OCI-M1 (cell line): Measurements from ENCODE around the gene HBE1.

Experiments
- DNase-seq: peaks from one replicate; lab custom pipeline; 2025; lab: John Stamatoyannopoulos, UW

Gene HBE1

DNA sequence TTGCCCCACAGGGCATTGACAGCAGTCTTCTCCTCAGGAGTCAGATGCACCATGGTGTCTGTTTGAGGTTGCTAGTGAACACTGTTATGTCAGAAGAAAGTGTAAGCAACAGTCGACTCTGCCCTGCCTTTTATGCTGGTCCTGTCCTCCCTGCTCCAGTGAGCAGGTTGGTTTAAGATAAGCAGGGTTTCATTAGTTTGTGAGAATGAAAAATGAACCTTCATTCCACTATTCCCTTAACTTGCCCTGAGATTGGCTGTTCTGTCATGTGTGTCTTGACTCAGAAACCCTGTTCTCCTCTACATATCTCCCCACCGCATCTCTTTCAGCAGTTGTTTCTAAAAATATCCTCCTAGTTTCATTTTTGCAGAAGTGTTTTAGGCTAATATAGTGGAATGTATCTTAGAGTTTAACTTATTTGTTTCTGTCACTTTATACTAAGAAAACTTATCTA lies 35.3 kb downstream of the HBE1 start, which contains the start of gene HBD:
Gene HBD (minus strand): TSS at position 103 of the 454 bp plus-strand sequence. CDS start 50 bp downstream, at position 53.
- DNase-seq: peak; percentile 94

DNA sequence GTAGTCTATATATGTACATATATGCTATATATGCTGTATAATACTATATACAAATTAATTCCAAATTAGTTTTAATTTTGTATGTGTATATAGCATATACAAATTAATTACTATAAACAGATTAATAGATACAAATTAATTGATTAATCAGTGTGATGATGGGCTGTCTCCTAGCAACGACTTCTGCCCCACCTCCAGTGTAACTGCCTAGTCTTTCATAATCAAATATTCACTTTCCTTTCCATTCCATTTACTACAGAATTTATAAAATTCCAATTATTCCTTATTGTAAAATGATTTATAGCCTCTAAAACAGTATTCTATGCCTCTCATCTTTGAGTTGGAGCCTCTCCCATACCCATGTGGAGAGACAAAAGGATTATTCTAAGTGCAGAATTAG lies 36.4 kb downstream of the HBE1 start:
- no peak for DNase-seq

DNA sequence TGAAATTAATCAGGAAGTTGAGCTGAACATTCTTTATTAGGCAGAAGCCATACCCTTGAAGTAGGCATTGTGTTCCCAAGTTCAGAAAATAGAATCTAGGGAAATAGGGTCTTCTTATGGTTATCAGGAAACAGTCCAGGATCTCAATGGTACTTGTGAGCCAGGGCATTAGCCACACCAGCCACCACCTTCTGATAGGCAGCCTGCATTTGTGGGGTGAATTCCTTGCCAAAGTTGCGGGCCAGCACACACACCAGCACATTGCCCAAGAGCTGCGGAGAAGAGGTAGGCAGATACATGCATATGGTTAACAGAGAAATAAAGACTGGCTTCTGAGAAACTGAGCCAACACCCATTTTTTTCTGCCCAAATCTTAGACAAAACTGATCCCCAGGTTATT lies 36.9 kb downstream of the HBE1 start:
- no peak for DNase-seq

DNA sequence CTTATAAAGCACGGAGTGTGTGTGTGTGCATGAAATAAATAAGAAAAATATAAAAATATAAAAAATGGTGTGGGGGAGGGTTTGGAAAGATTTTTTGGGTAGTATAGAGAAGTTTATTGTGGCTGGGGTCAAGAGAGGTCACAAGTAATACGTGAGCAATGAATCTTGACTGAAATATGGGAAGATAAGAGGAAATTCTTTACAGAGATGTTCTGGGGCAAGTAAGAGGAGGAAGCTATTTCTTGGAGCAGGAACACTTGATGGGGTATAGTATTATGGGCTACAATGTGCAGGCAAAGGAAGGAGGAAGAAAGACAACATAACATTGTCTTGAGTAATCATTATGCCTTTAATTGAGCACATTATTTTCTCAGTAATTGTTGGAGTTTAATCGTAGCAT lies 37.6 kb downstream of the HBE1 start:
- DNase-seq: peak; percentile 40

DNA sequence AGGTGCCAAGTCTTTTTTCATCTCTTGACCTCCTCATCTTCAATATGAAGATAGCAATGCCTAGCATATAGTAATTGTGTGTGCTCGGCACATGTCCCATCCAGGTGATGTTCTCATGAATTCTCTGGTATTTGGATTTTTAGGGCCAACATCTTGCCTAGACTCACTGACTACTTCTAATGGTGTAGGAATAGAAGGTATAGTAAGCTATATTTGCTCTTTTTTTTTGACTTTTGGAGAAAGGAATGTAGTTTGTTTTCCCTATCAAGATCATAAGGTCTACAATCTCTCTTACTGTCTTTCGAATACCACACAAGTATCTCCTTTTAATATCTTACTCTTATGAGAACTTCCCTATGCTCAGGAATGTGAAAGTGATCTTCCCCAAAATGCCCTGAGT lies 38.6 kb downstream of the HBE1 start:
- no peak for DNase-seq

DNA sequence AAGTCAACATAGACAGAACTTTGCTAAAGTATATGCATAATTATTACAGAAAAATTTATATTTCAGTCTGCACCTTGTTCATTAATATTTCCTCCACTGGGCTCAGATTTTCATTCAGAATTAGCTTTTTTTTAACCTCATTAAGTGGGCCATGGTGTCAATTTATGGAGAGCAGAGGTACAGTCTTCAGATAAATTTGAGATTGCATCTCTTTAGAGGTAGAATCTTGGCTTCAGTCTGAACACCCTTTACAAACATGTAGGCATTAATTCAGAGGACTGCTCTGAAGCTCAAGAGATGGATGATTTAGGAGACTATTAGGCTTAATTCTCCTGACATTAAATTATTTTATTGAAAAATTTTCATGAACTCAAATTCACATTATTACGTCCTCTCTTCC lies 39.5 kb downstream of the HBE1 start:
- DNase-seq: no peak

DNA sequence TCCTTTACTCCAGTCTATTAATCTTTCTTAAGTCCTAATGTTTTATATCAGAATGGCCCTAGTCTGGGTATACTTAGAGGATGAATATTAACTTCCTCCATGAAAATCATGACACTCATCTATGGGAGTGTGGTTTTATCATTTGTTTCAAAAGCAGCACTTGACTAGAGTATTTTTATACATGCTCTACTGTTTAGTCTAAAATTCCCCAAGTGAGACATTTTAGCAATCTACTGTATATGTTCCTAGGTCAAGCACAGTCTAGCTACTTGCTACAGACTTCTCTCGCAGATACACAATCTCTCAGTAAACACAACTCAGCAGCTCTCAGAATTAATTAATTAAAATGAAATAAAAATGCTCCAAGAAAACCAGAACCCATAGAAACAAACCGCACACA lies 39.9 kb downstream of the HBE1 start:
- DNase-seq: no peak

DNA sequence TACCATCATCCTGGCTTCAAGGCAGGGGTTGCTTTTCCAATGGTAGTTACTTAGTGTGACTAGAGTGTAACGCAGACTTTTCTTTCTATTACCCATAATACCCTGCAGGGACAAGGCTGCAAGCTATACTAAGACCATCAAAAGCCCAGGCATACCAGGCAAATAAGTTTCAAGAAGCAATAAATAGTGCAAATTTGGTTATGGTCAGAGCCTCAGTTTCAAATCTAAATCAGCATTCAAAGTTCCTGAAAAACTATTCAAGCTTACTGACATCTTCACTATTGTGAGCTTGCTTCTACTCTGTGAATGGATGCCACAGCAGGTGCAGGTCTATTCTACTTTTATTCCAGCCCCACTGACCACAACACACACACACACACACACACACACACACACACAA lies 40.4 kb downstream of the HBE1 start:
- no peak for DNase-seq

DNA sequence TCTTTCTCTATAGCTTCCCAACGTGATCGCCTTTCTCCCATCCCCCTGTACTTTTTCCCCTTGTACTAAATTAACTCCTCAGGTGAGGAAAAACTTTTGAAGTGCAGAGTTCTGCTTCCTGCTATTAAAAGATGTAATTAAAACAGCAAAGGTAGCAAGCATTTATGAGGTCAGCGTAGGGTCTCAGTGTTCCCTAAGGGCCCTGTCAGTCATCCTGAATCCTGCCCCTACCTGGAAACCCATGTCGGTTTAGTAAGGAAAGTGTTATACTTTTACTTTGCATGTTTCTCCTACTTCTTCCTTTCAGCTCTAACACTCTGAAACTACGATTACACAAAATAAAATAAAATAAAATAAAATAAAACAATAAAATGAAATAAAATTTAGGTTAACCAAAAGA lies 41.6 kb downstream of the HBE1 start:
- DNase-seq: no peak

DNA sequence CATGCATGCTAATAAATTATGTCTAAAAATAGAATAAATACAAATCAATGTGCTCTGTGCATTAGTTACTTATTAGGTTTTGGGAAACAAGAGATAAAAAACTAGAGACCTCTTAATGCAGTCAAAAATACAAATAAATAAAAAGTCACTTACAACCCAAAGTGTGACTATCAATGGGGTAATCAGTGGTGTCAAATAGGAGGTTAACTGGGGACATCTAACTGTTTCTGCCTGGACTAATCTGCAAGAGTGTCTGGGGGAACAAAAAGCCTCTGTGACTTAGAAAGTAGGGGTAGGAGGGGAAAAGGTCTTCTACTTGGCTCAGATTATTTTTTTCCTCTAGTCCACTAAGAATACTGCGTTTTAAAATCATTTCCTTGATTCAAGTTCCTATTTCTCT lies 42.1 kb downstream of the HBE1 start:
- DNase-seq: no peak

DNA sequence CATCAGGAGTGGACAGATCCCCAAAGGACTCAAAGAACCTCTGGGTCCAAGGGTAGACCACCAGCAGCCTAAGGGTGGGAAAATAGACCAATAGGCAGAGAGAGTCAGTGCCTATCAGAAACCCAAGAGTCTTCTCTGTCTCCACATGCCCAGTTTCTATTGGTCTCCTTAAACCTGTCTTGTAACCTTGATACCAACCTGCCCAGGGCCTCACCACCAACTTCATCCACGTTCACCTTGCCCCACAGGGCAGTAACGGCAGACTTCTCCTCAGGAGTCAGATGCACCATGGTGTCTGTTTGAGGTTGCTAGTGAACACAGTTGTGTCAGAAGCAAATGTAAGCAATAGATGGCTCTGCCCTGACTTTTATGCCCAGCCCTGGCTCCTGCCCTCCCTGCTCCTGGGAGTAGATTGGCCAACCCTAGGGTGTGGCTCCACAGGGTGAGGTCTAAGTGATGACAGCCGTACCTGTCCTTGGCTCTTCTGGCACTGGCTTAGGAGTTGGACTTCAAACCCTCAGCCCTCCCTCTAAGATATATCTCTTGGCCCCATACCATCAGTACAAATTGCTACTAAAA lies 42.9 kb downstream of the HBE1 start, which contains the start of gene HBB:
Gene HBB (minus strand): TSS at position 340 of the 579 bp plus-strand sequence. CDS start 50 bp downstream, at position 290.
- no peak for DNase-seq

DNA sequence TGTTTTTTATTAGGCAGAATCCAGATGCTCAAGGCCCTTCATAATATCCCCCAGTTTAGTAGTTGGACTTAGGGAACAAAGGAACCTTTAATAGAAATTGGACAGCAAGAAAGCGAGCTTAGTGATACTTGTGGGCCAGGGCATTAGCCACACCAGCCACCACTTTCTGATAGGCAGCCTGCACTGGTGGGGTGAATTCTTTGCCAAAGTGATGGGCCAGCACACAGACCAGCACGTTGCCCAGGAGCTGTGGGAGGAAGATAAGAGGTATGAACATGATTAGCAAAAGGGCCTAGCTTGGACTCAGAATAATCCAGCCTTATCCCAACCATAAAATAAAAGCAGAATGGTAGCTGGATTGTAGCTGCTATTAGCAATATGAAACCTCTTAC lies 44.3 kb downstream of the HBE1 start:
- DNase-seq: peak; percentile 40

DNA sequence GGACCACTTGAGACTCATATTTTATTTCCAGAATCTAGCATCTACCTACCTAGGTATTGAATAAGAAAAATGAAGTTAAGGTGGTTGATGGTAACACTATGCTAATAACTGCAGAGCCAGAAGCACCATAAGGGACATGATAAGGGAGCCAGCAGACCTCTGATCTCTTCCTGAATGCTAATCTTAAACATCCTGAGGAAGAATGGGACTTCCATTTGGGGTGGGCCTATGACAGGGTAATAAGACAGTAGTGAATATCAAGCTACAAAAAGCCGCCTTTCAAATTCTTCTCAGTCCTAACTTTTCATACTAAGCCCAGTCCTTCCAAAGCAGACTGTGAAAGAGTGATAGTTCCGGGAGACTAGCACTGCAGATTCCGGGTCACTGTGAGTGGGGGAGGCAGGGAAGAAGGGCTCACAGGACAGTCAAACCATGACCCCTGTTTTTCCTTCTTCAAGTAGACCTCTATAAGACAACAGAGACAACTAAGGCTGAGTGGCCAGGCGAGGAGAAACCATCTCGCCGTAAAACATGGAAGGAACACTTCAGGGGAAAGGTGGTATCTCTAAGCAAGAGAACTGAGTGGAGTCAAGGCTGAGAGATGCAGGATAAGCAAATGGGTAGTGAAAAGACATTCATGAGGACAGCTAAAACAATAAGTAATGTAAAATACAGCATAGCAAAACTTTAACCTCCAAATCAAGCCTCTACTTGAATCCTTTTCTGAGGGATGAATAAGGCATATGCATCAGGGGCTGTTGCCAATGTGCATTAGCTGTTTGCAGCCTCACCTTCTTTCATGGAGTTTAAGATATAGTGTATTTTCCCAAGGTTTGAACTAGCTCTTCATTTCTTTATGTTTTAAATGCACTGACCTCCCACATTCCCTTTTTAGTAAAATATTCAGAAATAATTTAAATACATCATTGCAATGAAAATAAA lies 44.9 kb downstream of the HBE1 start:
- DNase-seq: no peak

DNA sequence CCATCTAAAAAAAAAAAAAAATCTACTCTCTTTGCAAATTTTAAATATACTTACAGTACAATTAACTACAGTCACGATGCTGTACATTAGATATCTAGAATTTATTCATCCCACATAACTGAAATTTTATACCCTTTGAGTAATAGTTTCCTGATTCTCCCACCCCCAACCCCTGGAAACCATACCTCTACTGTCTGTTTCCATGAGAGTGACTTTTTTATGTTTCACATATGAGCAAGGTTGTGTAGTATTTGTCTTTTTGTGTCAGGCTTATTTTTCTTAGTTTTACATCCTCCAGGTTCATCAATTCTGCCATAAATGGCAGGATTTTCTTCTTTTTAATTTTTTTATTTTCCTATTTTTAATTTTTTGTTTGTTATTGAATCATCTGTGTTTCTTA lies 46.1 kb downstream of the HBE1 start:
- DNase-seq: no peak

DNA sequence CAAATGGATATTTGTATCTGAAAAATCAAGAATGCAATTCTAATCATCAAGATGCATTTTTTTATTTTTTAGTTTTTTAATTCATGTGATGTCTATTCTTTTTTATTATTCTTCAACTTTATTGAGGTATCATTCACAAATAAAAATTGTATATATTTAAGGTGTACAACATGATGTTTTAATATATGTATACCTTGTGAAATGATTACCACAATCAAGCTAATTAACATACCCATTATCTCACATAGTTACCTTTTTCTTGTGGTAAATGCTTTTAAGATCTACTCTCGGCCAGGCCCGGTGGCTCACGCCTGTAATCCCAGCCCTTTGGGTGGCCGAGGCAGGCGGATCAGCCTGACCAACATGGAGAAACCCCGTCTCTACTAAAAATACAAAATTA lies 46.6 kb downstream of the HBE1 start:
- DNase-seq: no peak
